Activated naive CD4-positive, alpha-beta T cell treated with anti-CD3 and anti-CD28 coated beads for 36 hours (primary cell): ENCODE results near the gene HMGXB3. TPM values are rescaled to one million over a fixed set of nuclear protein-coding genes. Genes with fewer than 3 reads are reported as not detected.
"Not testable (repeated sequence)": the region's sequence is repeated elsewhere in the genome, so short reads cannot be mapped to it uniquely, and the experiment has no call there.

Experiments
- CTCF ChIA-PET: fragments of 350-600 bp; sonication (Branson Sonifier 250); formaldehyde crosslinking; loops from one replicate; lab custom pipeline; 2021; ENCODE audit warnings: antibody characterized with exemption; lab: Charles Lee
- DNase-seq: peaks from one replicate; pipeline ENCODE4 v3.0.0-alpha.2; 2020
- H3K27ac Mint-ChIP-seq: one replicate; pipeline ENCODE4 v1.8.0; 2021; ENCODE audit warnings: mild to moderate bottlenecking, mixed read lengths
- H3K27me3 Mint-ChIP-seq: one replicate; pipeline ENCODE4 v1.8.0; 2021; ENCODE audit warnings: low read depth, mixed read lengths
- H3K36me3 Mint-ChIP-seq: one replicate; pipeline ENCODE4 v1.8.0; 2021; ENCODE audit warnings: low read depth, mixed read lengths
- H3K4me1 Mint-ChIP-seq: one replicate; pipeline ENCODE4 v1.8.0; 2021; ENCODE audit warnings: low read depth, mixed read lengths
- H3K4me3 Mint-ChIP-seq: one replicate; pipeline ENCODE4 v1.8.0; 2021; ENCODE audit warnings: mild to moderate bottlenecking, moderate library complexity, mixed read lengths
- H3K9me3 Mint-ChIP-seq: one replicate; pipeline ENCODE4 v1.8.0; 2021; ENCODE audit warnings: mixed read lengths
- intact Hi-C: fragments of 100-400 bp; cut with micrococcal nuclease; formaldehyde crosslinking; loops from one replicate; pipeline ENCODE4 v1.15.1; 2023
- total RNA-seq, 2 experiments: library from RNA; stranded (reverse); gene quantifications; one replicate each; pipeline ENCODE4 v1.2.3, GENCODE V29; 2021

HMGXB3 gene
- total RNA-seq, 2 experiments from 2014 or later: 24.3 to 26.8 TPM

DNA sequence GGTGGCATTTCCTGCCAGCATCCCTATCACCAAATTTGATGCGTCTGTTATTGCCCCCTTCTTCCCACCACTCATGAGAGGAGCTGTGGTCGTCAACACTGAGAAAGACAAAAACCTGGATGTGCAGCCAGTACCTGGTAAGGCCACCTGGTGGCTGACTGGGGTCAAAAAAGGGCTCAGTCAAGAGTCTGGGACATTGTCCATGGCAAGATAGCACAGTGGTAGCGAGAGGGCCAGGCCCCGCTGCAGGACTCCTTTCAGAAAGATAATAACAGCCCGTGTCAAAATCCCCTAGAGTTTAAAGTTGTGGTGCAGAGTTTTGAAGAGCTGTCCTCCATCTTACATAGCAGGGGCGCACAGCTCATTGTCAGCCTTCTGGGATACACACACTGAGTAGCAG, 45.0 kb downstream of the HMGXB3 start:
- no peak overlapping the region for H3K4me3 Mint-ChIP-seq
- peaks cover 42% of the 10 kb centered on the region for H3K36me3 Mint-ChIP-seq
- H3K27me3 Mint-ChIP-seq: no peaks in the 10 kb centered on the region
- no peak overlapping the region for H3K27ac Mint-ChIP-seq
- intact Hi-C loops: no loop called here
- peaks cover 2% of the 10 kb centered on the region for H3K4me1 Mint-ChIP-seq
- CTCF ChIA-PET: interaction anchor here (1.4 kb wide), 1 partner anchor 28 kb away, joined by 4 read pairs; no protein-coding TSS in a partner anchor
- DNase-seq: no peak
- H3K9me3 Mint-ChIP-seq: no peaks in the 10 kb centered on the region

DNA sequence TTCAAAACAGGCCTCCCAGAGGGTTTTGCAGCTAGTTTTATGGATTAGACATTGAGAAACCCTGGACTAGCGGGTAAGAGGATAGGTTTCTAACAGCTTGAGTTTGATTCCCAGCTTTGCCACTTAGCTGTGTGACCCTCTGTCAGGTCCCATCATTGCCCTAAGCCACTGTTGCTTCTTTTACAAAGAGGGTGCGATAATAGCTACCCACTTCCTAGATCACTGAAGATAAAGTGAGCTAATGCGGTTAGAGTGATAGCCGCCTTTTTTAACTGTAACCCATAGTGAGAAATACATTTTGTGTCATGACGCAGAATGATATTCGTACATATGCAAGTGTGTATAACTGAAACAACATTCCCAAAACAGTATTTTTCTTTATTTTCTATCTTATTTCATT, 45.5 kb downstream of the HMGXB3 start:
- no peak overlapping the region for H3K4me3 Mint-ChIP-seq
- peaks cover 38% of the 10 kb centered on the region for H3K36me3 Mint-ChIP-seq
- no peaks in the 10 kb centered on the region for H3K9me3 Mint-ChIP-seq
- CTCF ChIA-PET: interaction anchor here (0.6 to 1.4 kb wide), 3 partner anchors 28 to 1190 kb away, joined by 3 to 6 read pairs (median 4); no protein-coding TSS in a partner anchor
- H3K27me3 Mint-ChIP-seq: no peaks in the 10 kb centered on the region
- no peak overlapping the region for H3K27ac Mint-ChIP-seq
- intact Hi-C loops: no loop called here
- DNase-seq: no peak
- peaks cover 2% of the 10 kb centered on the region for H3K4me1 Mint-ChIP-seq

DNA sequence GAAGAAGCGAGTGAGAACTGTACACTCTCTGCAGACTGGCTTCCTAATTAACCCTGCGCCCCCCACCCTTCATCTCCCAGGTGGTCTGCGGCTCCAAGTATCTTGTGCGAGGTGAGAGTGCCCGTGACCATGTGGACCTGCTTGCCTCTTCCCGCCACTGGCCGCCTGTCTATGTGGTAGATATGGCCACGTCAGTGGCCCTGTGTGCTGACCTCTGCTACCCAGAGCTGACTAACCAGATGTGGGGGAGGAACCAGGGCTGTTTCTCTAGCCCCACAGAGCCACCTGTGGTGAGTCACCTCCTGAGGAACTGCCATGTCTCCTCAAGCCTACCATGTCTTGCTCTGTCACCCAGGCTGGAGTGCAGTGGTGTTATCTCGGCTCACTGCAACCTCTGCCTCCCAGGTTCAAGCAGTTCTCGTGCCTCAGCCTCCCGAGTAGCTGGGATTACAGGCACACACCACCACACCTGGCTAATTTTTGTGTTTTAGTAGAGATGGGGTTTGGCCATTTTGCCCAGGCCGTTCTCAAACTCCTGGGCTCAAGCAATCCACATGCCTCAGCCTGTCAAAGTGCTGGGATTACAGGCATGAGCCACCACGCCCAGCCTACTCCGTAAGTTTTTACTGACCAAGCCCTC, 49.8 kb downstream of the HMGXB3 start:
- DNase-seq, H3K27me3 Mint-ChIP-seq, H3K4me3 Mint-ChIP-seq, H3K27ac Mint-ChIP-seq, H3K9me3 Mint-ChIP-seq, H3K4me1 Mint-ChIP-seq, intact Hi-C loops, CTCF ChIA-PET: not testable (repeated sequence)
- peaks cover 39% of the 10 kb centered on the region for H3K36me3 Mint-ChIP-seq

DNA sequence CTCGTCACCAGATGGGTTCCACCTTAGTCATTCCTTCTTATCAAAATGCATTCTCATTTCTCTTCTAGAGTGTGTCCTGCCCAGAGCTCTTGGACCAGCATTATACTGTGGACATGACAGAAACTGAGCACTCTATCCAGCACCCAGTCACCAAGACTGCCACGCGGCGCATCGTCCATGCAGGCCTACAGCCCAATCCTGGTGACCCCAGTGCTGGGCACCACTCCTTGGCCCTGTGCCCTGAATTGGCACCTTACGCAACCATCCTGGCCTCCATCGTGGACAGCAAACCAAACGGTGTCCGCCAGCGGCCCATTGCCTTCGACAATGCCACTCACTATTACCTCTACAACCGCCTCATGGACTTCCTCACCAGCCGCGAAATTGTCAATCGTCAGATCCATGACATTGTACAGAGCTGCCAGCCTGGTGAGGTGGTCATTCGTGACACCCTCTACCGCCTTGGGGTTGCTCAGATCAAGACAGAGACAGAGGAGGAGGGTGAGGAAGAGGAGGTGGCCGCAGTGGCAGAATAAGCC, 51.2 kb downstream of the HMGXB3 start:
- Mint-ChIP-seq H3K4me3 (no peak overlapping the region), H3K27me3 (no peaks in the 10 kb centered on the region), H3K4me1 (no peaks in the 10 kb centered on the region), H3K27ac (no peak overlapping the region), H3K36me3 (peaks cover 34% of the 10 kb centered on the region), H3K9me3 (no peaks in the 10 kb centered on the region)
- intact Hi-C loops: loop anchor here (2.0 kb wide), 1 partner anchor 71 kb away; no protein-coding TSS in a partner anchor
- DNase-seq: no peak
- CTCF ChIA-PET: no interaction called here

DNA sequence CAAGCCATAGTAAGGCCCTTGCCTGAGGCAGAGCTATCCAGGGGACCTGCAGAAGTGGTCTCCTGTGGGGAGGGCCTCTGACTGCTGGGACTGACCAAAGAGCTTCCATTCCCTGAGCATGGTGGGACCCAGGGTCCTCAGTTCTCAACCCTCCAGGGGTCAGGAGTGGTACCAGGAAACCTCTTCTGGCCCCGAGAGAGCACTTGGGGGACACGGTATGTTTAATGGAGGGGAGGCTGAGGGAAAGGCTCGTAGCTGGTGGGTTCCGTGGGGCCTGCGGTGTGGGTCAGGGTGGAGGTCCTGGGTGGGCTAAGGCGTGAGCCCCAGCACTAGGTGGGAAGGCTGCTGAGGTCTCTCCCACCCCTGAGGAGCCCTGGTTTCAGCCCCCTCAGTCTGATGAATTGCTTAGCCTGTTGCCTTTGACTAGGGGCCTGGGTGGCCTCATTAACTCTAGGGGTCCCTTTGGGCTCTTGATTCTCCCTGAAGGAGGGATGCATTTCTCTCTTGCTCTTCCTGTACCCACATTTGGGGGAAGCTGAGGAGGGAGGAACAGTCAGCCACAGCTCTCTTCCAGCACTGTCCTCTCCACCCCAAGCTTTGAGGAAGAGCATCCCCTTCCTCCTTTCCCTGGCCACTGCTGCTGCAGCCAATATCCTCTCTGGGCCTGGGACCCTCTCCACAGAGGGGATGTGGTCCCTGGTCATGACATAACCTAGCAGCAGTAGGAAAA, 51.9 kb downstream of the HMGXB3 start:
- Mint-ChIP-seq H3K4me3 (no peak overlapping the region), H3K9me3 (no peaks in the 10 kb centered on the region), H3K27ac (no peak overlapping the region), H3K36me3 (peaks cover 34% of the 10 kb centered on the region), H3K27me3 (no peaks in the 10 kb centered on the region), H3K4me1 (no peaks in the 10 kb centered on the region)
- CTCF ChIA-PET: no interaction called here
- no peak for DNase-seq
- intact Hi-C loops: loop anchor here (2.0 kb wide), 1 partner anchor 70 kb away; no protein-coding TSS in a partner anchor

DNA sequence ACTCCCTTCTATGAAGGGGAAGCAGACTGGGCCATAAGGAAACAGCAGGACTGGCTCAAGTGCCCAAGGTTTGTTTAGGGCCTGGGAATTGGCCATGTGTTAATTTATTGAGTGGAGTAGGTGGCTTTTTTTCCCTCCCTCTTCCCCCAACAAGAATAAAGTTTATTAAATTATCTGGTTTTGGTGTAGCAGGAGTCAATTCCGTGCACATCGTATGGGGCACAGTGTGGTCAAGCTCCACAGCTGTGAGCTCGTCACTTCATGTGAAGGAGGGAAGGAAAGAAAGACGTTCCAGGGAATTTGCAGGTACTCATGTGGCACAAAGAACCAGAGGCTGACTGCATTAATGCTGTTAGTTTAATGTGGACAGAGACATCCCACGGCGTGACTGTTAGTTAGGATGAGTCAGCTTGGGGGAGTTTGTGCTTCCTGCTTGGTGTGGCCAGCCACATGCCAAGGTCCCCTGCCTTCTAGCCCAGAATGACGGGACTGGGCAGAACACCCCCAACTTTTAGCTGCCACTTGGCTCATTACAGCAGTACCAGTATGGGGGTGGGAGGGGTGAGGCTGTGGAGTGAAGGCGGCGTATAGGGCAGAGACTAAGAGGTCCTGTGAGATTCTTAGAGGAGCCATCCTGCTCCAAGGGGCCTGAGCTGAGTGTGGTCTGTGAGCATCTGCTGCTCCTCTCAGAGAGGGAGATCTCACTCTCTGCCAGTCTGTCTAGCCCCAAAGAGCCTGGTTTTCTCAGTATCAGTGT, 52.6 kb downstream of the HMGXB3 start:
- no peaks in the 10 kb centered on the region for H3K9me3 Mint-ChIP-seq
- intact Hi-C loops: loop anchor here (2.0 kb wide), 1 partner anchor 70 kb away; no protein-coding TSS in a partner anchor
- CTCF ChIA-PET: interaction anchor here (1.3 kb wide), 1 partner anchor 11 kb away, joined by 3 read pairs; no protein-coding TSS in a partner anchor
- no peak for DNase-seq
- H3K27ac Mint-ChIP-seq: no peak overlapping the region
- H3K36me3 Mint-ChIP-seq: peaks cover 34% of the 10 kb centered on the region
- H3K27me3 Mint-ChIP-seq: no peaks in the 10 kb centered on the region
- H3K4me3 Mint-ChIP-seq: no peak overlapping the region
- H3K4me1 Mint-ChIP-seq: no peaks in the 10 kb centered on the region

DNA sequence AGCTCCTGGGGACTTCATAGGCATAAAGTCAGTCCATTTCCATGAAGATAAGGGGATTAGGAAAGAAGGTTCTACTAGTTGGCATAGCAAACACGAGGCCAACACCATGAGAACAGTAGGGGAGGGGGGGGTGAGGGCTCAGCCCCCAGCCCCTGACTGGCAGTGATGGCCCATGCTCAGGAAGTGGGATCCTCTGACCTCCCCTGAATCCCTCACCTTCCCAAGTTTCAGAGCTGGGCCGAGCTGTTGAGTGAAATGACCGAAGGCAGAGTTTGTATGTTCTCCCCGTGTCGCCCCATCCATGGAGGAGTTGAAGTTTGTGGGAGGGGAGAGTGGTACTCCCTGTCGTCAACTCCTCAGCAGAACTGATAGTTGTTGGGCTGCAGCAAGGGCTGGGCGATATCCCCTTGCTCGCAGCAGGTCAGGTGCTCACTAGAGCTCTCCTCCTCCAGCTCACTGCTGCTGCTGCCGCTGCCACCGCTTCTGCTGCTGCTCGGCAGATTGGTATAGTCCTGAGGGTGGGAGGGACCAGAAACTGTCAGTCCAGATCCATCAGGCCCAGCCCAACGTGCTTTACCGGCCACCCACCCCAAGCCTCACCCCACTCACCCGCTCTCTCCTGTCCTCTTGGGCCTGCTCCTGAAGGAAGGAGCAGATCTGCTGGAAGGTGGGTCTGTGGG, 53.3 kb downstream of the HMGXB3 start:
- no peaks in the 10 kb centered on the region for H3K27me3 Mint-ChIP-seq
- H3K27ac Mint-ChIP-seq: no peak overlapping the region
- no peak for DNase-seq
- CTCF ChIA-PET: interaction anchor here (1.3 kb wide), 1 partner anchor 10 kb away, joined by 3 read pairs; no protein-coding TSS in a partner anchor
- H3K36me3 Mint-ChIP-seq: peaks cover 32% of the 10 kb centered on the region
- intact Hi-C loops: loop anchor here (2.0 kb wide), 1 partner anchor 69 kb away; no protein-coding TSS in a partner anchor
- H3K4me1 Mint-ChIP-seq: peaks cover 2% of the 10 kb centered on the region
- H3K9me3 Mint-ChIP-seq: no peaks in the 10 kb centered on the region
- H3K4me3 Mint-ChIP-seq: no peak overlapping the region

DNA sequence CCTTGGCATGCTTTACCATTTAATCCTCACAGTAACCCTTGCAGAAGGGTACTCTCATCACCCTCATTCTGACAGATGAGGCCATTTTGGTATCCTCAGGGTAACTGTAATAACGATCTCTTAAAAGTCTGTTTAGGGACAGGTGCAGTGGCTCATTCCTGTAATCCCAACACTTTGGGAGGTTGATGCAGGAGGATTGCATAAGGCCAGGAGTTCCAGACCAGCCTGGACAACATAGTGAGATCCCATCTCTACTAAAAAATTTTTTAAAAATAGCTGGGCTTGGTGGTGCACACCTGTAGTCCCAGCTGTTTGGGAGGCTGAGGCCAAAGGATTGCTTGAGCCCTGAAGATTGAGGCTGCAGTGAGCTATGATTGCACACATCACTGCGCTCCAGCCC, 54.0 kb downstream of the HMGXB3 start:
- no peak overlapping the region for H3K4me3 Mint-ChIP-seq
- DNase-seq: no peak
- no peak overlapping the region for H3K27ac Mint-ChIP-seq
- H3K9me3 Mint-ChIP-seq: no peaks in the 10 kb centered on the region
- H3K4me1 Mint-ChIP-seq: peaks cover 2% of the 10 kb centered on the region
- intact Hi-C loops: no loop called here
- H3K27me3 Mint-ChIP-seq: no peaks in the 10 kb centered on the region
- peaks cover 24% of the 10 kb centered on the region for H3K36me3 Mint-ChIP-seq
- CTCF ChIA-PET: interaction anchor here (1.3 kb wide), 1 partner anchor 9 kb away, joined by 3 read pairs; no protein-coding TSS in a partner anchor

DNA sequence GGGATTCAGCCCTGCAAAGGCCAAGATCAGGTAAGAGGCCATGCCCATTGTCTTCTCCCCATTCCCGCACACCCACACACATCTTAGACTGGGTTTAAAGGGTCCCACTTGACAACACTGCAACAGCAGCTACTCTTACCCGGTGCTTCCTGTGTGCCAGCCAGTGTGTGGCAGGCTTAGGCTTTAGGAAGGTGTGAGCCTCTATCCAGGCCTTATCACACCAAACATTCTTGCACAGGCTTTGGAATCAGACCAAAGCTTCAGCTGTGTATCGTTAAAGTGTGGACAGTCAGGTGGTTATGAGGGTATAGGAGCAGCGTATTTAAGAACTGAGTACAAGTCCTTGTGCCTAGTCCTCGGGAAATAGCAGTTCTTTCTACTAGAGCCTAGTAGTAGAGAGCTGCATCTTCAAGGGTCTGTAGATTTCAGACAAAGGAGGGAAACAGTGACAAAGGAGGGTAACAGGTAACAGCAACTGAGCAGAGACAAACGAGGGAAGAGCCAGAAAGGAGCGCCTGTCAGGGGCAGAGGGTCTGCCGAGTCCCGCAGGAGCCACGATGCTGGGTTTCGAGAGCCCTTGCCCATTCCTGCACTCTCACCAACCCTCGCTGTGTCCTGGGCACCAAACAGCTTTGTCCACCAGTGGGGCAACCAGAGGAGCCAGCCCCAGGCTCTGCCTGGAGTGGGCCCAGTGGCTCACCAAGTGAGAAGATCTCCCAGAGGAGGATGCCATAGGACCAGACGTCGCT, 55.0 kb downstream of the HMGXB3 start:
- peaks cover 20% of the 10 kb centered on the region for H3K36me3 Mint-ChIP-seq
- intact Hi-C loops: no loop called here
- H3K4me1 Mint-ChIP-seq: peaks cover 2% of the 10 kb centered on the region
- no peak overlapping the region for H3K27ac Mint-ChIP-seq
- no peaks in the 10 kb centered on the region for H3K27me3 Mint-ChIP-seq
- CTCF ChIA-PET: interaction anchor here (0.8 kb wide), 2 partner anchors 18 to 271 kb away, joined by 3 read pairs; no protein-coding TSS in a partner anchor
- no peak for DNase-seq
- no peak overlapping the region for H3K4me3 Mint-ChIP-seq
- H3K9me3 Mint-ChIP-seq: no peaks in the 10 kb centered on the region

DNA sequence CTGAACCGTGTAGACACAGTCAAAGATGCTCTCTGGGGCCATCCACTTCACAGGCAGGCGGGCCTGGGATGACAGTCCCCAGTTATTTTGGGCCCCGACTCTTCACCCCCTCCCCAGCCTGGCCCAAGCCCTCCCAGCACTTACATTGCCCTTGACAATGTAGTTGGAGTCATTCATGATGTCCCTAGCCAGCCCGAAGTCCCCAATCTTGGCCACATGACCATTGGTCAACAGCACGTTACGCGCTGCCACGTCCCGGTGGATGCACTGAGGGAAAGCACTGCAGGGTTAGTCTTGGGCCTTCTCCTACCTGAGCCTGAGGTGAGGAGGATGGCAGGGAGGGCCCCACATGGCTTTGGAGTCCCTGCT, 55.5 kb downstream of the HMGXB3 start:
- H3K36me3 Mint-ChIP-seq: peaks cover 20% of the 10 kb centered on the region
- H3K27me3 Mint-ChIP-seq: no peaks in the 10 kb centered on the region
- H3K9me3 Mint-ChIP-seq: no peaks in the 10 kb centered on the region
- H3K4me1 Mint-ChIP-seq: peaks cover 2% of the 10 kb centered on the region
- H3K4me3 Mint-ChIP-seq: no peak overlapping the region
- no peak overlapping the region for H3K27ac Mint-ChIP-seq
- intact Hi-C loops: no loop called here
- CTCF ChIA-PET: interaction anchor here (0.5 to 0.8 kb wide), 3 partner anchors 19 to 422 kb away, joined by 3 read pairs; no protein-coding TSS in a partner anchor
- DNase-seq: no peak

DNA sequence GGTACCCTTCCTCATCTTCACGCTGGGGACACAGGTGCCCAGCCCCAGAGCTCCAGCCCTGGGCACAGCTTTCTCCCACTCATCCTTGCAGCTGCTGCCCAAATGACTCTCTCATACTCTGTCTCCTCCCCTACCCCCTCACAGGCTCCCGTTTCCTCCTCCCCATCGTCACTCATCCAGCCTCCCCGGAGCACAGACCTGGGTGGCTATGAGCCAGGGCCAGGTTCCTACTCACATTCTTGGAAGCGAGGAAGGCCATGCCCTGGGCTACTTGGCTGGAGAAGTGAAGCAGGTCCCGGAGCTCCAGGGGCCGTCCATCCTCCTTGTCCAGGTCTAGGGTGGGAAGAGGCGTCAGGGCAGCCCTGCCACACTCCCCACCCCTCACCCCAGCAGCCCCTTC, 56.5 kb downstream of the HMGXB3 start:
- Mint-ChIP-seq H3K4me1 (peaks cover 2% of the 10 kb centered on the region), H3K27ac (no peak overlapping the region)

More for the DNA sequence above, 56.5 kb downstream of the HMGXB3 start:
- Mint-ChIP-seq H3K27me3 (no peaks in the 10 kb centered on the region), H3K9me3 (no peaks in the 10 kb centered on the region), H3K4me3 (no peak overlapping the region), H3K36me3 (peaks cover 18% of the 10 kb centered on the region)
- intact Hi-C loops: no loop called here
- no peak for DNase-seq
- CTCF ChIA-PET: interaction anchor here (0.6 kb wide), 1 partner anchor 83 kb away, joined by 4 read pairs; no protein-coding TSS in a partner anchor
